HepG2 (cell line): ENCODE data around the gene RAD51D. TPM values are rescaled to one million over a fixed set of nuclear protein-coding genes. Genes with fewer than 3 reads are reported as not detected.
A peak's percentile ranks its signal among the peaks of the same experiment; 100 is the strongest.

Experiments used
- ATF7-NPFF ChIP-seq: sonication (generic); formaldehyde crosslinking; IDR thresholded peaks from 2 replicates; pipeline ENCODE4 v1.8.1; 2023; ENCODE audit warnings: mild to moderate bottlenecking, low read depth, missing genetic modification reagents, moderate library complexity
- BORCS8-MEF2B ChIP-seq: sonication (generic); formaldehyde crosslinking; IDR thresholded peaks from 2 replicates; pipeline ENCODE4 v1.8.0; 2022; ENCODE audit warnings: mild to moderate bottlenecking, missing genetic modification reagents
- CEBPZ ChIP-seq: IDR thresholded peaks from 2 replicates; pipeline ENCODE4 v1.6.1; 2012; ENCODE audit warnings: low read length, improper control_type of control experiment
- DPF2 ChIP-seq: sonication (generic); formaldehyde crosslinking; IDR thresholded peaks from 2 replicates; pipeline ENCODE4 v1.4.0; 2020; ENCODE audit warnings: mild to moderate bottlenecking, low read depth, missing genetic modification reagents, borderline replicate concordance
- HIC2 ChIP-seq: sonication (generic); formaldehyde crosslinking; IDR thresholded peaks from 2 replicates; pipeline ENCODE4 v1.9.0; 2022; ENCODE audit warnings: low read depth, missing genetic modification reagents
- HNF4G ChIP-seq, 2 experiments: sonication (generic) in 1 of 2; formaldehyde crosslinking in 1 of 2; IDR thresholded peaks; 2 replicates each; pipeline versions ENCODE4 v1.4.0 to v1.6.1; 2011 to 2020; ENCODE audit warnings: borderline replicate concordance in 2 of 2, low read depth in 2 of 2, mild to moderate bottlenecking in 2 of 2, low read length in 1 of 2, missing genetic modification reagents in 1 of 2, moderate library complexity in 1 of 2
- MIER3 ChIP-seq: IDR thresholded peaks from 2 replicates; pipeline ENCODE4 v1.6.1; 2016; ENCODE audit warnings: missing compliant biosample characterization, borderline replicate concordance
- MIXL1 ChIP-seq: IDR thresholded peaks from 2 replicates; pipeline ENCODE4 v1.6.1; 2016
- SIN3B ChIP-seq: fragments of 150-350 bp; IDR thresholded peaks from 2 replicates; pipeline ENCODE4 v1.6.1; 2014; ENCODE audit warnings: low read length
- SNRNP70 ChIP-seq: fragments of 200-400 bp; formaldehyde crosslinking; IDR thresholded peaks from 2 replicates; pipeline ENCODE4 v1.6.1; 2017; ENCODE audit warnings: mild to moderate bottlenecking, low read depth, low read length, moderate library complexity
- SPEN ChIP-seq: sonication (generic); formaldehyde crosslinking; IDR thresholded peaks from 2 replicates; pipeline ENCODE4 v1.5.1; 2020; ENCODE audit warnings: low read depth, mild to moderate bottlenecking, missing genetic modification reagents
- ZBTB4 ChIP-seq: sonication (generic); formaldehyde crosslinking; IDR thresholded peaks from 2 replicates; pipeline ENCODE4 v1.4.0; 2020; ENCODE audit warnings: missing genetic modification reagents, mild to moderate bottlenecking, borderline replicate concordance
- ZNF331 ChIP-seq: sonication (generic); formaldehyde crosslinking; IDR thresholded peaks from 2 replicates; pipeline ENCODE4 v1.4.0; 2020; ENCODE audit warnings: missing genetic modification reagents
- ZNF33A ChIP-seq: sonication (generic); formaldehyde crosslinking; IDR thresholded peaks from 2 replicates; pipeline ENCODE4 v1.5.1; 2020; ENCODE audit warnings: missing genetic modification reagents, mild to moderate bottlenecking, moderate library complexity, borderline replicate concordance
- ZNF451 ChIP-seq: sonication (generic); formaldehyde crosslinking; IDR thresholded peaks from 2 replicates; pipeline ENCODE4 v1.5.0; 2020; ENCODE audit warnings: mild to moderate bottlenecking, missing genetic modification reagents
- polyA plus RNA-seq, 8 experiments: library from polyadenylated mRNA; depleted of rRNA in 3 of 8; stranded (reverse) in 7 of 8; unstranded in 1 of 8; fragments of >200 nt; fragmentation: Illumina TruSeq in 4 of 8; extraction: Trizol in 4 of 8; gene quantifications; 2 replicates each; pipeline versions ENCODE4 v1.2.1 to v1.2.3, GENCODE V29; 2011 to 2016; ENCODE audit warnings: low read depth in 4 of 8, missing spikeins in 1 of 8, mixed read lengths in 1 of 8; ENCODE audit not compliant: insufficient read depth in 1 of 8
- total RNA-seq, 5 experiments: library from RNA; depleted of rRNA; stranded (reverse); fragments of >200 nt; fragmentation: Illumina TruSeq; extraction: Trizol; gene quantifications; 2 replicates each; pipeline ENCODE4 v1.2.3, GENCODE V29; 2016; ENCODE audit warnings: low read depth in 1 of 5

RAD51D gene
- total and polyA plus RNA-seq, 2 of the 13 experiments (the other 11 are each of a cell fraction or from before 2014, with no cell fraction given): 6.7 to 13.1 TPM

GRCh38 chr17:35079547-35080423 lies 39.9 kb downstream of the RAD51D start (continued):
- TF ChIP-seq HIC2 (CRISPR knock-in tag) (no peak), BORCS8-MEF2B (no peak), SIN3B (no peak), ZNF451 (CRISPR knock-in tag) (no peak), CEBPZ (no peak), SPEN (CRISPR knock-in tag) (no peak), SNRNP70 (no peak), ATF7-NPFF (CRISPR knock-in tag) (no peak), MIXL1 (CRISPR knock-in tag) (no peak; the same call in 1 of the 2 replicates), HNF4G (IDR thresholded peaks at IDR 0.05; ENCODE audit: borderline replicate concordance, low read depth, low read length) (peak; percentile 23; the same call in 1 of the 2 replicates), HNF4G (CRISPR knock-in tag; IDR thresholded peaks at IDR 0.05; ENCODE audit: borderline replicate concordance, low read depth) (no peak), ZNF331 (CRISPR knock-in tag) (no peak), ZBTB4 (CRISPR knock-in tag) (no peak), MIER3 (CRISPR knock-in tag) (peak; percentile 28; the same call in 1 of the 2 replicates), DPF2 (CRISPR knock-in tag) (no peak), ZNF33A (CRISPR knock-in tag) (no peak)
